HG03135 (cell line): ENCODE data around the gene ZNF532.
A peak's percentile ranks its signal among the peaks of the same experiment; 100 is the strongest.
"Not testable (repeated sequence)": the region's sequence is repeated elsewhere in the genome, so short reads cannot be mapped to it uniquely, and the experiment has no call there.

Experiments
- ATAC-seq: cut with Tn5 transposase; IDR thresholded peaks from one replicate; pipeline ENCODE4 v1.9.1; 2021; ENCODE audit warnings: mild to moderate bottlenecking, moderate library complexity; ENCODE audit not compliant: unreplicated experiment

ZNF532 gene

GRCh38 chr18:58848685-58849084, 16.0 kb upstream of the ZNF532 start:
- no peak for ATAC-seq

GRCh38 chr18:58850786-58851469, 13.7 kb upstream of the ZNF532 start:
- no peak for ATAC-seq

- no peak for ATAC-seq
These were observed 12.8 kb upstream of the ZNF532 start for GRCh38 chr18:58851856-58852255.

- no peak for ATAC-seq
These were observed 12.0 kb upstream of the ZNF532 start for GRCh38 chr18:58852629-58853028.

GRCh38 chr18:58853561-58853960, 11.1 kb upstream of the ZNF532 start:
- ATAC-seq = no peak

GRCh38 chr18:58855521-58855920, 9.2 kb upstream of the ZNF532 start:
- not testable (repeated sequence) for ATAC-seq

GRCh38 chr18:58856881-58857280, 7.8 kb upstream of the ZNF532 start:
- ATAC-seq = no peak

GRCh38 chr18:58858591-58859468, 5.8 kb upstream of the ZNF532 start:
- no peak for ATAC-seq

GRCh38 chr18:58859907-58860306, 4.8 kb upstream of the ZNF532 start:
- no peak for ATAC-seq

- no peak for ATAC-seq
These were observed 3.9 kb upstream of the ZNF532 start for GRCh38 chr18:58860747-58861231.

GRCh38 chr18:58861353-58861752, 3.3 kb upstream of the ZNF532 start:
- no peak for ATAC-seq

- ATAC-seq = no peak
These were observed 2.8 kb upstream of the ZNF532 start for GRCh38 chr18:58861861-58862301.

GRCh38 chr18:58862356-58862755, 2.3 kb upstream of the ZNF532 start:
- ATAC-seq = no peak

GRCh38 chr18:58862851-58863538, 1.7 kb upstream of the ZNF532 start:
- peak; percentile 37 for ATAC-seq

- ATAC-seq = peak; percentile 44
These were observed 1.0 kb upstream of the ZNF532 start for GRCh38 chr18:58863539-58864145.

- ATAC-seq = no peak
These were observed 435 bp downstream of the ZNF532 start for GRCh38 chr18:58865033-58865590.

GRCh38 chr18:58865701-58866065, 1.0 kb downstream of the ZNF532 start:
- ATAC-seq = no peak

- ATAC-seq = no peak
These were observed 1.5 kb downstream of the ZNF532 start for GRCh38 chr18:58866066-58866772.

- no peak for ATAC-seq
These were observed 2.1 kb downstream of the ZNF532 start for GRCh38 chr18:58866773-58867150.

- no peak for ATAC-seq
These were observed 2.7 kb downstream of the ZNF532 start for GRCh38 chr18:58867281-58867961.
